ENCODE results near the gene NEK9. TPM values are rescaled to one million over a fixed set of nuclear protein-coding genes. Genes with fewer than 3 reads are reported as not detected.
"Not testable (repeated sequence)": the region's sequence is repeated elsewhere in the genome, so short reads cannot be mapped to it uniquely, and the experiment has no call there.

The NEK9 gene
- total RNA-seq, 1 donor from 2014 or later, result 113 TPM

DNA sequence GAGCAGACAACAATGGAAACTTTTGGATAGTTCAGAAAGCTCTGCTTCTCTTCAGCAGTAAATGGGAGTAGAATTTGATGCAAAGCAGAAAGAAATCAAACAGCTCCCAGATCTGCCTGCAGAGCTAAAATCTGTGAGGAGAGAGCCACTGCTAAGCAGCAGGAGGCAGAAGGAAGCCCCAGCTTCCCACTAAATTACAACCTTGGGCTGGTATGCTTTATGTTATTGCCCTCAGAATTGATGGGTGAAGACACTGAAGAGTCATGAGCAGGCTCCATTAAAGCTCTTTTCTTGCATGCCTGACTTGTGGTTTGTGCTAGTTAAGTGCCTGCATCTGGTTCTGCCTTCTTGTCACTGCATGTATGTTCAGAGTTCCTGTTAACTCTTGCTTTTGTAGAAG lies 49.1 kb downstream of the NEK9 start:
- no peaks in the 10 kb centered on the region for H3K9me3 Mint-ChIP-seq
- no peak overlapping the region for H3K27ac Mint-ChIP-seq (ENCODE audit: unreplicated experiment)

DNA sequence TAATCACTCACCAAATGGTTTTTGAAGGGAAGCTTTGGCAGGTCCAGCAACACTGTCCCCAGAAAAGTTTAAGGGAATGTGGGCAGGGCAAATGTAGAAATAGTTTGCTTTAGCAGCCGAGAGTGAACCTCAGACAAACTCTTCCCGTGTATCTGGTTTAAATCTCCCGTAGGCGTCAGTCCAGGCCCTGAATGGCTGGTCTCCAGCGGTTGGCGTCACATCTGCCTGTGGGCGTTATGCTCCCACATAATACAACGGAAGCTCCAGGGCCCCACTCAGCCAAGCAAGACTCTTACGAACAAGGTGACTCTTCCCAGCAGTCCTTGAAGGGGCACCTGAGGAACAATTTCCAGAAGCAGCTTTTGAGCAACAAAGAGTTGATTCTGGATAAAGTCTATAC lies 56.5 kb downstream of the NEK9 start:
- DNase-seq (ENCODE audit: low read depth, low spot score), result no peak
- Mint-ChIP-seq H3K4me1 (peaks cover 4% of the 10 kb centered on the region), H3K36me3 (ENCODE audit: low read depth) (no peaks in the 10 kb centered on the region), H3K27ac (ENCODE audit: unreplicated experiment) (no peak overlapping the region), H3K9me3 (no peaks in the 10 kb centered on the region), H3K27me3 (ENCODE audit: low read depth) (no peaks in the 10 kb centered on the region), H3K4me3 (no peak overlapping the region)
- TF ChIP-seq, protein P1, sequence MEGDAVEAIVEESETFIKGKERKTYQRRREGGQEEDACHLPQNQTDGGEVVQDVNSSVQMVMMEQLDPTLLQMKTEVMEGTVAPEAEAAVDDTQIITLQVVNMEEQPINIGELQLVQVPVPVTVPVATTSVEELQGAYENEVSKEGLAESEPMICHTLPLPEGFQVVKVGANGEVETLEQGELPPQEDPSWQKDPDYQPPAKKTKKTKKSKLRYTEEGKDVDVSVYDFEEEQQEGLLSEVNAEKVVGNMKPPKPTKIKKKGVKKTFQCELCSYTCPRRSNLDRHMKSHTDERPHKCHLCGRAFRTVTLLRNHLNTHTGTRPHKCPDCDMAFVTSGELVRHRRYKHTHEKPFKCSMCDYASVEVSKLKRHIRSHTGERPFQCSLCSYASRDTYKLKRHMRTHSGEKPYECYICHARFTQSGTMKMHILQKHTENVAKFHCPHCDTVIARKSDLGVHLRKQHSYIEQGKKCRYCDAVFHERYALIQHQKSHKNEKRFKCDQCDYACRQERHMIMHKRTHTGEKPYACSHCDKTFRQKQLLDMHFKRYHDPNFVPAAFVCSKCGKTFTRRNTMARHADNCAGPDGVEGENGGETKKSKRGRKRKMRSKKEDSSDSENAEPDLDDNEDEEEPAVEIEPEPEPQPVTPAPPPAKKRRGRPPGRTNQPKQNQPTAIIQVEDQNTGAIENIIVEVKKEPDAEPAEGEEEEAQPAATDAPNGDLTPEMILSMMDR (conservative IDR thresholded peaks at IDR 0.05), result no peak

More for the DNA sequence above, 49.1 kb downstream of the NEK9 start:
- Mint-ChIP-seq H3K36me3 (ENCODE audit: low read depth) (no peaks in the 10 kb centered on the region), H3K4me3 (no peak overlapping the region), H3K4me1 (no peaks in the 10 kb centered on the region), H3K27me3 (ENCODE audit: low read depth) (no peaks in the 10 kb centered on the region)
- TF ChIP-seq, protein P1 (conservative IDR thresholded peaks at IDR 0.05), result no peak
- DNase-seq (ENCODE audit: low read depth, low spot score), result no peak

DNA sequence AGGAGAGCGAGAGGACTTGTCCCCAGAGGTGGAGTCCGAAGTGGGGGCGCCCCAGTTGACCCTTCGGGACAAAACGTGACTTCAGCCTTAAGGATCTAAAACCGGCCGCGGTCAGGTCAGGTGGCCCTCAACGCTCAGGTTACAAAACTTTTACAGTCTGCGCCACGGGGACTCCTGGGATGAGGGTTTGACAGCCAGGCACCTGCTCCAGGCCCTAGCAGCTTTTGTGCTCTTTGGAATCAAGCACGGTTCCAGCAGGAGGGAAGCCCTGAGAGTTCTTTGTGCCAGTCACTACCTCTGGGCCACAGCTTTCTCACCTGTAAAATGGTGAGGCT lies 57.1 kb downstream of the NEK9 start:
- H3K4me3 Mint-ChIP-seq, result no peak overlapping the region
- peak overlapping the region; percentile 70 for H3K27ac Mint-ChIP-seq (ENCODE audit: unreplicated experiment)
- H3K27me3 Mint-ChIP-seq (ENCODE audit: low read depth), result no peaks in the 10 kb centered on the region
- no peak for DNase-seq (ENCODE audit: low read depth, low spot score)
- H3K4me1 Mint-ChIP-seq, result peaks cover 5% of the 10 kb centered on the region
- H3K9me3 Mint-ChIP-seq, result no peaks in the 10 kb centered on the region
- TF ChIP-seq, protein P1 (conservative IDR thresholded peaks at IDR 0.05), result no peak
- H3K36me3 Mint-ChIP-seq (ENCODE audit: low read depth), result no peaks in the 10 kb centered on the region

DNA sequence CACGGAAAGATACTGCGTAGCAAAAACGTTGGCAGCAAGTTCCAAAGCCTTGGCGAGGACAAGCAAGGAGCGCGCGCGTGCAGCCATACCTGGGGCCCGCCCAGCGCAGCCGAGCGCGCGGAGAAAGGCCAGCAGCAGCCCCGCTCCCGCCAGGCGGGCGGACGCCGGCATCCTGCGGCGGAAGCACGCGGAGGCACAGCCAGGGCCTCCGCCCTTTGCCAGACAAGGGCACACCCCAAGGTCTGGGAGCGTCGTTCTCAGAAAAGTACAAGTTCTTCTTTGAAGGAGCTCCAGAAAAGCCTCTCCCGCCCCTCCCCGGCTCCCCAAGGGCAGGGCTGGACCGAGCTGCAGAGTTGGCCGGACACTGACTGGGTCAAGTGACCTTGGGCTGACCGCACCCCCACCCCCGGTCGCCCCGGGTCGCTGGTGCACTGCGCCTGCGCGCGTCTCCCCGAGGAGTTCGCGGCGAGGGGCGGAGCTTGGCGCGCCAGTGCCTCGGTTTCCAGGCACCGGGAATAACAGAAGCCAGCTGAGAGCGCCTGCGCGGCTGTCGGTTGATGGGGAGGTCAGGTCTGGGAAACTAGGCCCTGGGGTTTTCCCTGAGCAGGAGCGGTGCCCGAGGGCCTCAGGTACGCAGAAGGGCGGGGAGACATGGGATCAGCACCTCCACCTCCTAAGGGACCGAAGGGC lies 57.6 kb downstream of the NEK9 start, which contains the start of gene ZC2HC1C:
ZC2HC1C (plus strand) TSS at position 521 of the 690 bp plus-strand sequence. CDS start 933 bp downstream, outside the sequence.
- Mint-ChIP-seq H3K9me3 (no peaks in the 10 kb centered on the region), H3K27me3 (ENCODE audit: low read depth) (no peaks in the 10 kb centered on the region), H3K4me3 (no peak within 1 kb of the TSS)

DNA sequence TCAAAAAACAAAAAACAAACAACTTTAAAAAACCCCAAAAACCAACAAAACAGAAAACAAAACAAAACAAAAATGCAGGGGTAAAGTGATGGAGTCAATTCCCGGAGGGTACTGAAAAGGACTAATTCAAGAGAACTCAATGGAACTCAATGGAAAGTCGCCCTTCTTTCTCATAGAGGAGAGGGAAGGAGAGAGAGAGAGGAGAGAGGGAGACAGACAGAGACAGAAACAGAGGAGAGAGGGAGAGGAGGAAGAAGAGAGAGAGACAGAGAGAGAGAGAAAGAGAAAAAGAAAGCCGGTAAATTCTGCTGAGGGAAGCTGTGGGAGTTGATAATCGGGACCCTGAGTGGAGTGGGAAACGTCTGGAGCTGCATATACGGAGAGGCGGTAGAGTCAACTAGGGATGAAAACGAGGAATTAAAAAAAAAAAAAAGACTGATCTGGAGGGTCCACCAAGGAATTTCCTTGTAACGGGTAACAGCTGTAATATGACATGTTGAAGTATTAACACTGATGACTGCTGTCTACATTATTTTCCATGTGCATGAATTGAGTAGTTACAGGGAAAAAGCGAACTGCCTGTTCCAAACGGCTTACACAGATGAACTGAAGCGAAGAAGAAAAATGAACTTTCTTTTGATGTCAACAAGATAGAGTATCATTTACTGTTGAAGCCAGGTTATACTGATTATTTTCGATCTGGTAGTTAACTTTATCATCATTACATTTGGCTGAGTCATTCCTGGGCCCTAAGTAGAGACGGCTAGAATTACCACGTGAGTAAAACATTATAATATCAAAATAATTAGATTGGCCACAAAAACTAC lies 58.3 kb downstream of the NEK9 start:
- TF ChIP-seq, protein P1 (conservative IDR thresholded peaks at IDR 0.05), result no peak
- no peak overlapping the region for H3K4me3 Mint-ChIP-seq
- H3K4me1 Mint-ChIP-seq, result peaks cover 15% of the 10 kb centered on the region
- H3K9me3 Mint-ChIP-seq, result no peaks in the 10 kb centered on the region
- no peak overlapping the region for H3K27ac Mint-ChIP-seq (ENCODE audit: unreplicated experiment)
- no peaks in the 10 kb centered on the region for H3K36me3 Mint-ChIP-seq (ENCODE audit: low read depth)
- DNase-seq (ENCODE audit: low read depth, low spot score), result no peak
- H3K27me3 Mint-ChIP-seq (ENCODE audit: low read depth), result no peaks in the 10 kb centered on the region

More for the DNA sequence above, 57.6 kb downstream of the NEK9 start, which contains the start of gene ZC2HC1C:
- TF ChIP-seq, protein P1 (conservative IDR thresholded peaks at IDR 0.05), result no peak
- H3K36me3 Mint-ChIP-seq (ENCODE audit: low read depth), result no peaks in the 10 kb centered on the region
- peak; percentile 85 for DNase-seq (ENCODE audit: low read depth, low spot score)
- H3K27ac Mint-ChIP-seq (ENCODE audit: unreplicated experiment), result peak within 1 kb of the TSS; percentile 70
- H3K4me1 Mint-ChIP-seq, result peaks cover 8% of the 10 kb centered on the region

DNA sequence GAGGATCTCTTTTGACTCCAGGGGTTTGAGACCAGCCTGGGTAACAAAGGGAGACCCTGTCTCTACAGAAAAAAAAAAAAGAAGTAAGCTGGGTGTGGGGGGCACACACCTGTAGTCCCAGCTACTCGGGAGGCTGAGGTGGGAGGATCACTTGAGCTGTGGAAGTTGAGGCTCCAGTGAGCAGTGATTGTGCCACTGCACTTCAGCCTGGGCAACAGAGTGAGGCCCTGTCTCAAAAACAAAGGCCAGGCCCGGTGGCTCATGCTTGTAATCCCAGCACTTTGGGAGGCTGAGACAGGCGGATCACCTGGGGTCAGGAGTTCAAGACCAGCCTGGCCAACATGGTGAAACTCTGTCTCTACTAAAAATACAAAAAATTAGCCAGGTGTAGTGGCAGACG lies 59.1 kb downstream of the NEK9 start:
- peaks cover 23% of the 10 kb centered on the region for H3K4me1 Mint-ChIP-seq
- H3K27me3 Mint-ChIP-seq (ENCODE audit: low read depth); H3K9me3 Mint-ChIP-seq; H3K4me3 Mint-ChIP-seq; H3K36me3 Mint-ChIP-seq (ENCODE audit: low read depth); H3K27ac Mint-ChIP-seq (ENCODE audit: unreplicated experiment); DNase-seq (ENCODE audit: low read depth, low spot score): not testable (repeated sequence)

Measured in neural crest cell (in vitro differentiated cells).